Nephron progenitor cell (in vitro differentiated cells): ENCODE data around the gene MAST1.
A peak's percentile ranks its signal among the peaks of the same experiment; 100 is the strongest.

Source experiments
- DNase-seq: peaks from one replicate; pipeline ENCODE4 v3.0.0; 2021
- H3K27ac Mint-ChIP-seq: 2 replicates; pipeline ENCODE4 v1.8.0; 2021; ENCODE audit warnings: mild to moderate bottlenecking, moderate library complexity, mixed read lengths
- H3K27me3 Mint-ChIP-seq: 2 replicates; pipeline ENCODE4 v1.8.0; 2021; ENCODE audit warnings: mild to moderate bottlenecking, low read depth, mixed read lengths; ENCODE audit not compliant: poor library complexity
- H3K36me3 Mint-ChIP-seq: 2 replicates; pipeline ENCODE4 v1.8.0; 2021; ENCODE audit warnings: low read depth, mixed read lengths
- H3K4me1 Mint-ChIP-seq: 2 replicates; pipeline ENCODE4 v1.8.0; 2021; ENCODE audit warnings: mixed read lengths
- H3K4me3 Mint-ChIP-seq: 2 replicates; pipeline ENCODE4 v1.8.0; 2021; ENCODE audit warnings: mild to moderate bottlenecking, moderate library complexity, mixed read lengths
- H3K9me3 Mint-ChIP-seq: 2 replicates; pipeline ENCODE4 v1.8.0; 2021; ENCODE audit warnings: mild to moderate bottlenecking, moderate library complexity, mixed read lengths
- CTCF ChIP-seq: fragments of 200-600 bp; sonication (generic); IDR thresholded peaks from 2 replicates; pipeline ENCODE4 v1.5.0; 2021; ENCODE audit warnings: antibody characterized with exemption

The MAST1 gene

DNA sequence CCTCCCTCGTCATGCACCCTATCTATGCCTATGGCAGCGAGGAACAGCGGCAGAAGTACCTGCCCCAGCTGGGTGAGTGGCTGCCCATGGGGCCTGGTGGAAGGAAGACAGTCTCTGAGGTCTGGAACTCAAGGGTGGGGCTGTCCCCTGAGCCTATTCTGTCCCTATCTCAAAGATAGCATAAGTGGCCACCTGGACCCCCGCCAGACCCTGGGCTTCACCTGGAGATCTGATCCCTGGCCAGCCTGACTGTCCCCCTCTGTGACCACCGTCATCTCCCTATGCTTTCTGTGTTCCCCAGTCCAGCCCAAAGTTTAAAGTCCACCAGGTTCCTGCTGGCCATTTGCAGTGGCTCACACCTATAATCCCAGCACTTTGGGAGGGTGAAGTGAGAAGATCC, 55.3 kb downstream of the MAST1 start:
- Mint-ChIP-seq H3K9me3 (no peaks in the 10 kb centered on the region), H3K4me1 (peaks cover 26% of the 10 kb centered on the region), H3K4me3 (peak overlapping the region; percentile 69), H3K27ac (no peak overlapping the region), H3K36me3 (peaks cover 13% of the 10 kb centered on the region), H3K27me3 (peaks cover 11% of the 10 kb centered on the region)
- DNase-seq, result no peak
- TF ChIP-seq CTCF, result no peak

DNA sequence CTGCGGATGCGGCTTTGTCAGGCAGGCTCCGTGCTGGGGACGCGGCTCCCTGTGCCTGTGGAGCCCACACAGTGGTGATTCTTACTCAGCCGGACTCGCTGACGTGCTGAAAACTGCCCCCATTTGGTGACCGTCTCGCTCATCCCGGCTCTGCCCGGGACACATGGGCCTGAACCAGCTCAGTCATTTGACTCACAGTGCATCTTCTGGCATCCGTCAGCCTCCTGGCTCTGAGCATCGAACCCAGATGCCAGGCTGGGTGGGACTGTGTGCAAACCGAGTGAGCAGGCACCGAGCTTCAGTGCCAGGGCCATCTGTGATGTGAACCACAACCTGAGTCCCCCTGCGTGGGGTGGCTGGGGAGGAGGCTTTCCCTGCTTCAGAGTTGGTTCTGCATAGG, 58.1 kb downstream of the MAST1 start:
- peaks cover 9% of the 10 kb centered on the region for H3K4me1 Mint-ChIP-seq
- H3K36me3 Mint-ChIP-seq, result peaks cover 13% of the 10 kb centered on the region
- H3K9me3 Mint-ChIP-seq, result no peaks in the 10 kb centered on the region
- no peak for TF ChIP-seq CTCF
- H3K27ac Mint-ChIP-seq, result no peak overlapping the region
- no peaks in the 10 kb centered on the region for H3K27me3 Mint-ChIP-seq
- no peak overlapping the region for H3K4me3 Mint-ChIP-seq
- no peak for DNase-seq

- Mint-ChIP-seq H3K9me3 (no peaks in the 10 kb centered on the region), H3K27me3 (peaks cover 3% of the 10 kb centered on the region), H3K4me1 (no peaks in the 10 kb centered on the region), H3K4me3 (no peak overlapping the region), H3K36me3 (peaks cover 2% of the 10 kb centered on the region), H3K27ac (peak overlapping the region; percentile 51)
- no peak for TF ChIP-seq CTCF
- no peak for DNase-seq
Observed at GRCh38 chr19:12899891-12900518, 61.7 kb downstream of the MAST1 start.

DNA sequence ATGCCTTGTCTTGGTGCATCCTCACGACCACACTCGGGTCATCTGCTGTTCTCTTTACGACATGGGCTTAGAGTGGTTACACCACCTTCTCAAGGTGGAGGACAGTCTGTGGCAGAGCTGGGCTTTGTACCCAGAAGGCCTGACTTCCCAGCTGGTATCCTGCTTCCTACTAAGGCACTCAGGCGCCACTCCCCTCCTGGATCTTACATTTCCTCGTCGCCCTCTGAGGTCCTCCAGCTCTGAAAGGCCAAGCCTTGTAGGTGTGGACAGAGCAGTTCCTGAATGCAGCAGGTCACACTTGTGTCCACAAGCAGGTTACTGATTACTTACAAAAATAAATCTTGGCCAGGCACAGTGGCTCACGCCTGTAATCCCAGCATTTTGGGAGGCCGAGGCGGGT, 68.9 kb downstream of the MAST1 start:
- no peak overlapping the region for H3K27ac Mint-ChIP-seq
- H3K4me3 Mint-ChIP-seq, result no peak overlapping the region
- peaks cover 3% of the 10 kb centered on the region for H3K27me3 Mint-ChIP-seq
- no peaks in the 10 kb centered on the region for H3K36me3 Mint-ChIP-seq
- H3K9me3 Mint-ChIP-seq, result no peaks in the 10 kb centered on the region
- TF ChIP-seq CTCF, result no peak
- DNase-seq, result no peak
- H3K4me1 Mint-ChIP-seq, result peaks cover 12% of the 10 kb centered on the region

DNA sequence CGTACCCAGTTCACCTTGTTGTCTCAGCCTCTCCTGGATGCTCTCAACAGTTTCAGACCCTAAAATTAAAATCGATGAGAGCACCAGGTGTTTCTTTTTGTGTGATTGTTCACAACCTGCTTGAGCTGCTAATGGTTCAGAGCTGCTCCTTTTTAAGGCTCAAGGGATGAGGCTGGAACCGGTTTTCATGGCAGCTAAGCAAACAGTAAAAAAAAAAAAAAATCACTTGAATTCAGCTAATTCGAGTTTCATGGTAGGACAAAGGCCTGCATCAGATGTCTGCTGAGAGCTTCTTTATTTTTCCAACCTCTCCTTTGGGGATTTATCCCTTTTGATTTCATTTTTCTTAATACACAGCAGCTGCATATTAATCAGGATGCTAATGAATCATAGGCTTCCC, 74.3 kb downstream of the MAST1 start:
- H3K4me3 Mint-ChIP-seq, result no peak overlapping the region
- H3K9me3 Mint-ChIP-seq, result no peaks in the 10 kb centered on the region
- H3K36me3 Mint-ChIP-seq, result no peaks in the 10 kb centered on the region
- TF ChIP-seq CTCF, result no peak
- H3K27me3 Mint-ChIP-seq, result peaks cover 3% of the 10 kb centered on the region
- peaks cover 34% of the 10 kb centered on the region for H3K4me1 Mint-ChIP-seq
- DNase-seq, result no peak
- H3K27ac Mint-ChIP-seq, result no peak overlapping the region

GRCh38 chr19:12913011-12913561, 74.8 kb downstream of the MAST1 start:
- Mint-ChIP-seq H3K27me3 (peaks cover 3% of the 10 kb centered on the region), H3K36me3 (no peaks in the 10 kb centered on the region), H3K27ac (peak overlapping the region; percentile 78), H3K4me1 (peaks cover 34% of the 10 kb centered on the region), H3K4me3 (peak overlapping the region; percentile 6), H3K9me3 (no peaks in the 10 kb centered on the region)
- DNase-seq, result peak; percentile 29
- no peak for TF ChIP-seq CTCF
